Activated CD8-positive, alpha-beta memory T cell treated with anti-CD3 and anti-CD28 coated beads for 24 hours (primary cell): ENCODE data around the gene ACTG2.
"Not testable (repeated sequence)": the region's sequence is repeated elsewhere in the genome, so short reads cannot be mapped to it uniquely, and the experiment has no call there.

Source experiments
- DNase-seq: peaks from one replicate; pipeline ENCODE4 v3.0.0-alpha.2; 2020

ACTG2 gene

DNA sequence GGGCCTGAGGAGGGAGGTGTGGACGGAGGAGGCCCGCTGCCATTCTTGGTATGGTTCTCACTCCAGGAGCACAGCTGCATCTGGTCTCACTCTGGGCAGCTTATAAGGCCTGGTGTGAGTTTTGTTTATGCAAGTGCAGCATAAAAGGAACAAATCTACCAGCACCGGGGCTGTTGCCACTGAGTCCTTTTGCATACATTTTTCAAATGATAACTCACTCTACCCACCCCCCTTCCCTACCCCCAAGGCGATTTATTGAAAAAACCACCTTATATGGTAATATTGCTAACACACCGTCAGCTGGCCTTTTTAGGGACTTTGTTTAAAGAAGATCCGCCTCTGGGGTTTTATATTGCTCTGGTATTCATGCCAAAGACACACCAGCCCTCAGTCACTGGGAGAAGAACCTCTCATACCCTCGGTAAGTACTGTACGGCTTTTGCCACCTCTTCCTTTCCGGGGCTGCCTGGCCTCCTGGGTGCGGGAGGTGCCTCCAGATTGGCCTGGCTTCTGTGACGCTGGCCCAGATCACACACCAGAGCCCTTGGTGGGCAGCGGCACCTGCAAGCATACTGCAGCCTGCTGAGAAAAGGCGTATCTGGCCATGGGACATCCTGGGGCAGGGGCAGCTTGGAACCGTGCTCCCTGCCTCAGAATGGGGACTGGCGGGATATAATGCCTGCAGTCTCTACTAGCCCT, at the start of gene ACTG2:
TSS of gene ACTG2 (plus strand) at position 378 of the 699 bp plus-strand sequence. CDS start 8,304 bp downstream, outside the sequence.
- no peak for DNase-seq

DNA sequence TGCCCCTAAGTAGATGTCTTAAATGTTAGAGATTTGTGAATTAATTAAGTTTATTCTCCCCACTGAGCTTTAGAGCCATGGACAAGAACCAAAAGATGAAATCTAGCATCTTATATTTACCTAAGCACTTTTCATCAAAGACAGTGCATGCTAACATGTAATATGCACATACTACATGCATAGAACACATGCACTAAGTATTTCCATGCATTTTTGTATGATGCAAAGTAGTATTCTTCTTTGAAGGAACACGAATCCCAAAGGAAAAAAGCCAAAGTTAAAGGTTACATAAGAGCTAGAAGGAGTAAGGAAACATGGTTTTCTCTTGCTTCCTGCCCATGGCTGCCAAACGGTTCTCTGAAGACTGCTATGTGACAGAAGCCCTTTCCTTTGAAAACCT, 48.7 kb upstream of the ACTG2 start:
- DNase-seq, result no peak

DNA sequence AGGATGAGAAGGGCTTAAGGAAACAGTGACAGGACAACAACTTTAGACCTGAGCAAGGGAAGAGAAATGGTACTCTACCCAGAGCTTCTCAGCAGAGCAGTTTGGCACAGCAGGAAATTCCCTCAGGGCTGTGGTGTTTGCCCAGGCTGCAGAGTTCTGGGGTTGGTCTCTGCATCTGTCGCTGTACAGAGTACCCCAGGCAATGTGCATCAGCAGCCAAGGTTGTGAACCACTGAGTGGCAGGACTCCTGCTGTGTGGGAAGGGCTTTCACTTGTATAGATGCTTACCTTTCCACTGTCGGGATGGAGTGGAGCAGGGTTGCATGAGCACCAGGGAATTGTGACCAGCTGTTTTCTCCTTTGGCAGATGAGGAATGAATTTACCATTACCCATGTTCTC, 42.8 kb upstream of the ACTG2 start:
- no peak for DNase-seq

DNA sequence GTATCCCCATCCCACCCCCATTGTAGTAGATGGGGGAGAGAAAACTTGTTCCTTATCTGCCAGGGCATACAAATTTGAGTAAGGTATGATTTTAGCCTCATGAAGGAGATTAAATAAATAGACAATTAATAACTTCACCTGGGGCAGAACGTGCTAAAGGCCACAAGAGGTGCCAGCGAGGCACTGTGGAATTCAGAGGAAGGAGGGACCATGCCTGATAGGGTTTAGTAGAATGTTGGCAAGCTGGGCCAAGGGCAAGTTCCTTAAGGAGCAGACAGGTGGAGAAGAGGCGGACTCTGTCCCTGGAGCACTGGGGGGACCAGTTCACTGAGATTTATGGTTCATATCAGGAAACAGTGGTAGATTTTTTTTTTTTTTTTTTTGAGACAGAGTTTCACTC, 41.5 kb upstream of the ACTG2 start:
- no peak for DNase-seq

DNA sequence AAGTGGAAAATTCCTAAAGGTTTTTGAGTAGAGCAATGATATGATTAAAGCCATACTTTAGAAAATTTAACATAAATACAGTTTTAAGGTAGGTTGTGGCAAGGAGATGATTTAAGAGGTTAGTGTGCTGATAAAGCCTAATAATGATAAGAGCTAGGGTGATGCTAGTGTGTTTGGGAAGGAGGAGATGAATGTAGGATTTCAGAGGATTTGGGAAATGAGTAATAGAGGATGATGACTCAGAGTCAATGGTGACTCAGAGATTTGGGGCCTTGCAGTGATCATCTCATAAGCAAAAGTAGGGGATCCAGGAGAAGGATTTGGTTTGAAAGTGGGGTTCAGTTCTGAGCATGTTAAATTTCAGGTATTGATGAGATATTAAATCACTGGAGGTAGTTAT, 40.8 kb upstream of the ACTG2 start:
- DNase-seq, result no peak

DNA sequence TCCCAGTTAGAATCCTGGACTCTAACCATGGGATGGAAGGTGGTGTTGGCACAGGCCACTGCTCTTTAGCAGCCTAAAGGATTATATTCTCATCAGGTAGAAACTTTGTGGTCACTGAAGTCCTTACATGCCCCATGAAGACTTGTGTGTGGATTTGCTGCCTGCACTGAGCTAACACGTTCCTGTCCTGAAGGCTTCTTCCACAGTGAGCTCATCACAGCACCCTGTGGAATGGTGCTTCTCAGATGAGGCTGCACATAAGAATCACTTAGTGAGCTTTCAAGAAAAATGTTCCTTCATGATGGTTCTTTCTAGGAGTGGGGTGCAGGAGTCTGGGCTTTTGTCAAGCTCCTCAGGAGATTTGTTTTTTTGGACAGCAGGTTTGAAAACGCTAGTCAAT, 37.3 kb upstream of the ACTG2 start:
- DNase-seq, result no peak

DNA sequence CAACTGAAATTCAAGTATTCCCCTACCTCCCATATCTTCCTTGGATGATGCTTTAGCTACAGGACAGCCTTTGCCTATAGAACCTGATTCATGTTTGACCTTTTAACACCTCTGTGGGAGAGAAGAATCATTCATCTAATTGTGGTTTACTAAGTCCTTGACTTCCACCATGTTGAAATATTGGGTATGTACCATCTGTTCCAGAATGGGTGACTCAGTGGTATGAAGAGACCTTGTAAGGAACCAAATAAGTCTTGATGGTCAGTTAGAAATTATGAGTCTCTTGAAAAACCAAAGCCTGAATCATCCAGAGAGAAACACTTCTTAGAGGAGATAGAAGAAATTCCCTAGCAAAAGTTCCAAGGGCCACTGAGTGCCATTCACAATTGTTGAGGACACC, 36.6 kb upstream of the ACTG2 start:
- no peak for DNase-seq

DNA sequence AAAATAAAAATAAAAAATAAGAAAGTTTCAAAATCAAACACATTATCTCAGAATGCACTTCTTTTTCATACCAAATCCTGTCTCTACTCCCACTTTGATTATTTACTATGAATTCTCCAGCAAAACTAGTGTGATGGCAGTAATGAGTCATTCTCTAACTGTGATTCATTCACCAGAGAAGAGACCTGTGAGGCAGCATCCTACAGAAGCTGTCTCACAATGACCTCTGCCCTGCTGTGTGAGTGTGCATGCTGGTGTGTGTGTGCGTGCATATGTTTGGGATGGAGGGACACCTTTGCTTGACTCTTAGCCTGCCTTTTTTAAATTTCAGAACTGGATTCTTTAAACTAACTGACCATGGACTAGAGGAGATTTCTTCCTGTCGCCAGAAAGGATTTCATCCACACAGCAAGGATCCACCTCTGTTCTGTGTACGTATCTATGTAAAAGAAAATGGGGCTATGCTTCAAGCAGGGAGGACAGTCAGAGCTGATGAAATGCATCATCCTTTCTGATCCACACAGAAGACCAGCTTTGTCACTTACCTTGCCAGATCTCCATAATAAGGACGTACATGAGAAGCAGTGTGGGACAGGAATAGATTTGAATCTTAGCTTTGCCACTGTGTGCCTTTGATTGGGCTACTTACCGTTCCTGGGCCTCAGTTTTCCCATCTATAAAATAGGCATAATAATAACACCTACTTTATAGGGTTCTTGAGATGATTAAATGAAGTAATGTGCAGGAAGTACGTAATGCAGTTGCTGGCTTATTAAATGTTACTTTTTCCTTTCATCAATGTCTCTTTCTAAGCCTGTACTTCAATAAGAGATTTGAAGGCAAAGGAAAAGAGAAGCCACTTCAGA, 32.9 kb upstream of the ACTG2 start:
- DNase-seq, result peak; percentile 65

DNA sequence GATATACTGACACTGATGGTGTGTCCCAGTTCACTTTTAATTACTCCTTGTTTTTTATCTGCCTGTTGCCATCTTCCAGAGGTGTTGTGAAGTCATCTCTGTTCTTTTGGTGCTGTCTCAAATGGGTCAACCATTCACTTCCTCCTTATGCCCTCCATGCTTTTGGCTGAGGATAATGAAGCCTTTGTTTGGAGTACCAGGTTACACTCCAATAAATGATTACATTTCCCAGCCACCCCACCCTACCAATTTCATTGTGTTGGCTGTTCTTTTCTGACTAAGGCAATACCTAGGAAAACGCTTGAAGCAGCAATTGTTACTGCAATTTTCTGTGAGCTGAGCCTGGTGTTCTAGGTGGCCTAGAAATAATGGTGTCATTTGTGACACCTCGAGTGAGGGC, 29.8 kb upstream of the ACTG2 start:
- DNase-seq, result no peak

DNA sequence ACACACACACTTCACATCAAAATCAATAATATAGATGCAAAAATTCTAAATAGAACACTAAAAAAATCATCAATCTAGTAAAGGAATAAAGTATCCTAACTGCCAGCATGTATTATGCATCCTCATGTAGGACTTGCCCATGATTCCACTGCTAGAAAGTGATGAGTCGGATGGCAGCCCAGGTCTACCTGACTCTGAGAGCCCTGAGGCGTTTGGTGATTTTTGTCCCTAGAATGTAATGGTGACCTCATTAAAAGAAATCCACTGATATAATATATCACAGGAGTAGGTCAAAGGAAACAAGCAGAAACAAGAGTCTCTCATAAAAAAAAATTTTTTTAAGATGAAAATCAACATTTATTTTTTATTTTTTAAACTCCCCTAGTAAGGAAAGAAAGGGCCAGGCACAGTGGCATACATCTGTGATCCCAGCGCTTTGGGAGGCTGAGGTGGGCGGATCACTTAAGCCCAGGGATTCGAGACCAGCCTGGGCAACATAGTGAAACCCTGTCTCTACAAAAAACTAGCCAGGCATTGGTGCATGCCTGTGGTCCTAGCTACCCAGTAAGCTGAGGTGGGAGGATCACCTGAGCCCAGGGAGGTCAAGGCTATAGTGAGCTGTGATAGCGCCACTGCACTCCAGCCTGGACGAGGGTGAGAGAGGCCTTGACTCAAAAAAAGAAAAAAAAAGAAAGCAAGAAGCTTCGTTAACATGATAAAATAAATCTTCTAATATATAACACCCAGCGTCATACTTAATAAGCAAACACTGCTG, 24.4 kb upstream of the ACTG2 start:
- no peak for DNase-seq

DNA sequence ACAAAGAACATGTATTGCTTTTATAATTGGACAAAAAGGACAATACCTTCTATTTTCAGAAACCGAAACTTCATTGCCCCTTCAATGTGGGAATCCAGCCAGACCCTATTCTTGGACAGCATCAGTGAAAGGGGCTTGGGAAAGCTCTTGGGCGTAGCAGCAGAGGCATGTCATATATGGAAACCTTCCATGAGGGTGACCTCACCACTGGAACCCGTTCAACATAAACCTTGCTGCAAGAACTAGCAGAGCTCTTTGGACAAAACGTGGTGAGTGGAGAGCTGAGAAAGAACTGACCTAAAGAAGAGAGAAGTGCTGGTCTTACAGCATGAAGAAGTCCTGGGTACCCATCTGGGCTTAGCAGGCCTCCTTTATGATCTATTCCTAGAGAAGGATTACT, 22.7 kb upstream of the ACTG2 start:
- no peak for DNase-seq

DNA sequence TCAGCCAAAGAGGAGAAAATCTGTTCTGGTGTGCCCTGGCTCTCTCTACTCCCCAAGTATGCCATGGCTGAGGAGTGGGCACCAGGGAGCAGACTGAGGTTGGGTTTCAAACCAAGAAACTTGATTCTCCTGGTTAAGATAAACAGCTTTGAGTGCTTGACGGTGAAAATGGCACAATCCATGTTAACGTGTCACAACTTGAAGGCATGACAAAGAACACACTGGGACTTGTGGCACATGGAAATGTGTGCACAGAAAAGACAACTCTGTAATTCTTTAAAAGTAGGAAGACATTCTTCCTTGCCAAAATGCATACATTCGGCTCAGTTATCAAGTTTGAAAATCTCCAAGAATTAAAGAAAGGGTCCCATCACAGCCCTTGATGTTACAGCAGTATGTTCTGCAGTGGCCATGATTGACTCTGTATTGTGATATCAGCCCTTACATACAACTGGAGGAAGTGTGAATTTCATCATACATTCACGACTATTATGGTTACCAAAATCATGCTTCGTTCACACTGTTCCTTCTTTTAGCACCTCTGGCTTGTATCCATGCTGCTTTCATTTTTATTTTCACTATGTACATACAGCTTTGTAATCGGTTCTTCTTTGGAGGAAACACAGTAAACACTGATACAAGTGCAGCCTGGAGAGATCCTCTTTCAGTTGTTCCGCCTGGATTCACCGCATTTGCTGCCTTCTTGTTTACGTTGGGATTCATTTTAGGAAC, 15.6 kb upstream of the ACTG2 start:
- no peak for DNase-seq

DNA sequence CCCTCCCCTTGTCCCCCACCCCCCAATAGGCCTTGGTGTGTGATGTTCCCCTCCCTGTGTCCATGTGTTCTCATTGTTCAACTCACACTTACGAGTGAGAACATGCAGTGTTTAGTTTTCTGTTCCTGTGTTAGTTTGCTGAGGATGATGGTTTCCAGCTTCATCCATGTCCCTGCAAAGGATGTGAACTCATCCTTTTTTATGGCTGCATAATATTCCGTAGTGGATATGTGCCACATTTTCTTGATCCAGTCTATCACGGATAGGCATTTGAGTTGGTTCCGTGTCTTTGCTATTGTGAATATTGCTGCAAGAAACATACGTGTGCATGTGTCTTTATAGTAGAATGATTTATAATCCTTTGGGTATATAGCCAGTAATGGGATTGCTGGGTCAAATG, 14.8 kb upstream of the ACTG2 start:
- DNase-seq, result not testable (repeated sequence)

DNA sequence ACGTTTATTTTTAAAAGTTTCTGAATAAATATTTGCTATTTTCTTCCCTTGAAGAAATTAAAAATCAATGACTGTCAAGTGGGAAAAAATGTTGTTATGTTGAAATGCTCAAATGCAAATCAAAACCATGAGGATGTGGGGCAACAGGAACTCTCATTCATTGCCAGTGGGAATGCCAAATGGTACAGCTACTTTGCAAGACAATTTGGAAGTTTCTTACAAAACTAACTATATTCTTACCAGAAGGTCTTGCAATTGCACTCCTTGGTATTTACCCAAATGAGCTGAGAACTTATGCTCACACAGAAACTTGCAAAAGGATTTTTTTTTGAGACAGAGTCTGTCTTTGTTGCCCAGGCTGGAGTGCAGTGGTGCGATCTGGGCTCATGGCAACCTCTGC, 7.4 kb upstream of the ACTG2 start:
- no peak for DNase-seq

DNA sequence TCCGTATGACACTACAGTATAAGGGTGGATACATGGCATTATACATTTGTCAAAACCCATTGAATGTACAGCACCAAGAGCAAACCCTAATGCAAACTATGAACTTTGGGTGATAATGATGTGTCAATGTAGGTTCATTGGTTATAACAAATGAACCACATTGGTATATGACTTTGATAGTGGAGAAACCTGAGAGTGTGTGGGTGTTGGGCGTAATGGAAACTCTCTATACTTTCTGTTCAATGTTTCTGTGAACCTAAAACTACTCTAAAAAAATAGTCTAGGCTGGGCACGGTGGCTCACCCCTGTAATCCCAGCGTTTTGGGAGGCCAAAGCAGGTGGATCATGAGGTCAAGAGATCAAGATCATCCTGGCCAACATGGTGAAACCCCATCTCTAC, 6.5 kb upstream of the ACTG2 start:
- no peak for DNase-seq

DNA sequence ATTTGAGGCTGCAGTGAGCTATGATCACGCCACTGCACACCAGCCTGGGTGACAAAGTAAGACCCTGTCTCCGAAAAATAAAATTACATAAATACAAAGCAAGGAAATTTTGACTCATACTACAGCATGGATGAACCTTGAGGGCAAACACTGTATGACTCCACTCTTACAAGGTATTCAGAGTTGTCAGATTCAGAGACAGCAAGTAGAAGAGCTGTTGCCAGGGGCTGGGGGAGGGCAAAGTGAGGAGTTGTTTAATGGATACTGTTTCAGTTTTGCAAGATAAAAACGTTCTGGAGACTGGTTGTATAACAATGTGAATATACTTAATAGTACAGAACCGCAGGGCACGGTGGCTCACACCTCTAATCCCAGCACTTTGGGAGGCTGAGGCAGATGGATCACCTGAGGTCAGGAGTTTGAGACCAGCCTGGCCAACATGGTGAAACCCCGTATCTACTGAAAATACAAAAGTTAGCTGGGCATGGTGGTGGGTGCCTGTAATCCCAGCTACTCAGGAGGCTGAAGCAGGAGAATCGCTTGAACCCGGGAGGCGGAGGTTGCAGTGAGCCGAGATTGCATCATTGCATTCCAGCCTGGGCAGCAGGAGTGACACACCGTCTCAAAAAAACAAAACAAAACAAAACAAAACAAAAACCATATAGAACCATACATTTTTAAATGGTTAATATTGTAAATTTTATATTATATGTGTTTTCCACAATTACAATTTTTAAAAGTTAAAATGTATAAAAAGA, 5.0 kb upstream of the ACTG2 start:
- not testable (repeated sequence) for DNase-seq

DNA sequence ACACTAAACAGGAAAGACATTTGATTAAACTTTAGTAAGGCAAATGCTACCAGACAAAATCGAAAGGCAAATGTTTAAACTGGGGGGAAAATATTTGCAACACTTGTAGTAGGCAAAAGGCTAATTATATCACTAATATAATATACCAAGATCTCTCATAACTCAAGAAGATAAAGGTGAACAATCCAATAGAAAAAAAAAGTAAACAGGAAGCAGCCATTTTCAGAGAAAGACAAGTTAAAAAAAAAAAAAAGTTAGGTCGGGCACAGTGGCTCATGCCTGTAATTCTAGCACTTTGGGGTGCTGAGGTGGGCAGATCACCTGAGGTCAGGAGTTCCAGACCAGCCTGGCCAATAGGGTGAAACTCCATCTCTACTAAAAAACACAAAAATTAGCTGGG, 4.4 kb upstream of the ACTG2 start:
- DNase-seq, result no peak

DNA sequence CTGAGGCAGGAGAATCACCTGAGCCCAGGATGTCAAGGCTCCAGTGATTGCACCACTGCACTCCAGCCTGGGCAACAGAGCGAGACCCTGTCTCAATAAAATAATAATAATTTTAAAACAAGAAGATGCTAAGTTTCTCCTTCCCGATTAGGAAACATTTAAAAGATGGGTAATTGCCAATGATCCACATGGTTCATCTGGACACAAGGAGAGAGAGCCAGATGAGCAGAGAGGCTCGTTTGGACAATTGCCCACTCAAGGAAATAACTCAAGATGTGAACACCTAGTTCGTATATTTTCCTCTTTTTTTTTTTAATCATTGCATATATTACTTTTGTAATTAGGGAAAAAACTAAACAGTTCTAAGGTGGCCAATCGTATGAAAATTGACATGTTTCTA, 3.6 kb upstream of the ACTG2 start:
- DNase-seq, result no peak

DNA sequence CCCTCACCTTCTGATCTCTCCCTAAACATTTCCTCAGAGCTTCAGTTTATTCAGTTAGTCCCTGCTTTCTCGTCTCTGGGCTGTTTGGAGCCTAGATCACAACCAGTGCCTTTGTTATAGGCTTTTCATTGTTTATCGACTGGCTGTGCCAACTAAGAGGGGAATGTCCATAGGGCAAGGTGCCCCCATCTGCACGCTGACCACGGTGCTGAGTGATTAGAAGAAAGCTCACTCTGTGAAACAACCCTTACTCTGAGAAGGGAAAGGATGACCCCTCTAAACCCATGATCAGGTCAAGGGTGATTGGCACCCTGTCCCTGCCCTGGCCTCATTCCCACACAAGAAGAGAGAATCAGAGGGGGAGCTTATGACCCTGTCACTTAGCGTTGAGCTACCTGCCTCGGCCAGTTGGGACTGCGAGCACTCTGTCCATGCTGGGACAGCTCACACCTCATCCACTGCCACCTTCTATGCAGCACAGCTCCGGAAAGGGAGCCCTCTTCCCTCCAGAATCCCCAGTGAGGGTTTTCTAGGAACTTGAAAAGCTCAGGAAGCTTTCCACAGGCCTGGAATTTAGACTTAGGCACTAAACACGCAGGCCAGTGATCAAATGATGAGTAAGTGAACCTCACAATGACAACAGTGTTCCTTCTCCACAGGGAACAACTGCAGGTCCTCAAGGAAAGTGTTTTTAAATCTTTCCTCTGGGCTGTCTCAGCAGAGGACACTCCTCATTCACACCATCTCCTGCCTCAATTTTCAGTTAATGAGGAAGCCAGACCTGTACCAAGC, 2.3 kb upstream of the ACTG2 start:
- no peak for DNase-seq

DNA sequence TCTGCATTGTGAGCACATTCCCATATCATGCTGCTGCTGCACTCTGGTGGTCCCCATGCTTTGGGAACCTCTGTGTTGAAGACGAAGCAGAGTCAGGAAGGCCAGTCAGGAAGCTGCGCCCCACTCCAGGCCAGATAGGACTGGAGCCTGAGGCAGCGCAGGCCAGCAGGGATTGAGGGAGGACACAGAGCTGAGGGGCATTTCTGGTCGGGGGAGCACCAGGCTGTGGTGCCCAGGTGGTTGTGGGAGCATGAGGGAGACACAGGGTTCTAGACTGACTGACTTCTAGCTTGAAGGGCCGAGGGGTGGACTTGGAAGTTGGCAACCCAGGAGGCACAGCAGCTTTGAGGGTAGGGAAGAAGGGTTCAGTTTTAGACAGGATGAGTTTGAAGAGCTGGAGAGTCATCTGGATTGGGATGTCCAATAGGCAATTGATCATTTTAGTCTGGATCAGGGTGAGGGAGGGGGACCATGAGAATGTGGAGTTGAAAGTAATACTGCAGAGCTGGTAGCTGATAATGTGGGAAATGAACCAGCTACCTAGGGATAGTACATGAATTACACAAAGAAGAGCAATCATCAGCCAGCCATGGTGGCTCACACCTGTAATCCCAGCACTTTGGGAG, 1.4 kb upstream of the ACTG2 start:
- no peak for DNase-seq
